Measurements from ENCODE around the gene CAMTA2. TPM values are rescaled to one million over a fixed set of nuclear protein-coding genes. Genes with fewer than 3 reads are reported as not detected.
A peak's percentile ranks its signal among the peaks of the same experiment; 100 is the strongest.

The CAMTA2 gene
- total RNA-seq, 1 donor, result 19.2 TPM

GRCh38 chr17:4944163-4944553 lies 43.3 kb downstream of the CAMTA2 start:
- Histone ChIP-seq H3K27me3 (ENCODE audit: insufficient read depth, low read length) (no peaks in the 10 kb centered on the region), H3K36me3 (ENCODE audit: insufficient read depth, low read length) (peaks cover 51% of the 10 kb centered on the region), H3K27ac (ENCODE audit: low read depth, low read length) (peak overlapping the region; percentile 68), H3K4me1 (ENCODE audit: insufficient read depth, low read length) (peaks cover 50% of the 10 kb centered on the region), H3K9me3 (ENCODE audit: low read depth, low read length) (no peaks in the 10 kb centered on the region), H2AFZ (ENCODE audit: low read length) (no peak overlapping the region), H3K4me2 (ENCODE audit: insufficient read depth, low read length) (peak overlapping the region; percentile 92), H3K4me3 (ENCODE audit: insufficient read depth, low read length) (no peak overlapping the region), H3K79me2 (ENCODE audit: insufficient read depth, low read length) (peaks cover 83% of the 10 kb centered on the region), H4K20me1 (ENCODE audit: insufficient read depth, low read length) (peaks cover 61% of the 10 kb centered on the region)
- TF ChIP-seq CTCF (IDR thresholded peaks at IDR 0.05; ENCODE audit: extremely low read depth, low read depth, low read length), result no peak
- peak; percentile 1 for DNase-seq (ENCODE audit: insufficient read length, low spot score, missing footprints)

GRCh38 chr17:4942760-4943508 lies 44.5 kb downstream of the CAMTA2 start:
- H2AFZ ChIP-seq (ENCODE audit: low read length), result no peak overlapping the region
- H4K20me1 ChIP-seq (ENCODE audit: insufficient read depth, low read length), result peaks cover 65% of the 10 kb centered on the region
- no peak for TF ChIP-seq CTCF (IDR thresholded peaks at IDR 0.05; ENCODE audit: extremely low read depth, low read depth, low read length)
- peak; percentile 77 for DNase-seq (ENCODE audit: insufficient read length, low spot score, missing footprints)
- peaks cover 92% of the 10 kb centered on the region for H3K79me2 ChIP-seq (ENCODE audit: insufficient read depth, low read length)
- H3K27me3 ChIP-seq (ENCODE audit: insufficient read depth, low read length), result no peaks in the 10 kb centered on the region
- peaks cover 56% of the 10 kb centered on the region for H3K4me1 ChIP-seq (ENCODE audit: insufficient read depth, low read length)
- H3K9me3 ChIP-seq (ENCODE audit: low read depth, low read length), result no peaks in the 10 kb centered on the region
- H3K36me3 ChIP-seq (ENCODE audit: insufficient read depth, low read length), result peaks cover 57% of the 10 kb centered on the region
- no peak overlapping the region for H3K4me3 ChIP-seq (ENCODE audit: insufficient read depth, low read length)
- no peak overlapping the region for H3K4me2 ChIP-seq (ENCODE audit: insufficient read depth, low read length)
- peak overlapping the region; percentile 27 for H3K27ac ChIP-seq (ENCODE audit: low read depth, low read length)

GRCh38 chr17:4941319-4941610 lies 46.2 kb downstream of the CAMTA2 start:
- H3K9me3 ChIP-seq (ENCODE audit: low read depth, low read length), result no peaks in the 10 kb centered on the region
- H3K36me3 ChIP-seq (ENCODE audit: insufficient read depth, low read length), result peaks cover 64% of the 10 kb centered on the region
- peak overlapping the region; percentile 91 for H3K27ac ChIP-seq (ENCODE audit: low read depth, low read length)
- peak; percentile 55 for DNase-seq (ENCODE audit: insufficient read length, low spot score, missing footprints)
- peaks cover 51% of the 10 kb centered on the region for H4K20me1 ChIP-seq (ENCODE audit: insufficient read depth, low read length)
- TF ChIP-seq CTCF (IDR thresholded peaks at IDR 0.05; ENCODE audit: extremely low read depth, low read depth, low read length), result no peak
- no peak overlapping the region for H2AFZ ChIP-seq (ENCODE audit: low read length)
- peaks cover 48% of the 10 kb centered on the region for H3K4me1 ChIP-seq (ENCODE audit: insufficient read depth, low read length)
- peaks cover 78% of the 10 kb centered on the region for H3K79me2 ChIP-seq (ENCODE audit: insufficient read depth, low read length)
- peak overlapping the region; percentile 98 for H3K4me2 ChIP-seq (ENCODE audit: insufficient read depth, low read length)
- H3K27me3 ChIP-seq (ENCODE audit: insufficient read depth, low read length), result no peaks in the 10 kb centered on the region
- H3K4me3 ChIP-seq (ENCODE audit: insufficient read depth, low read length), result peak overlapping the region; percentile 95

- peaks cover 61% of the 10 kb centered on the region for H3K36me3 ChIP-seq (ENCODE audit: insufficient read depth, low read length)
- no peaks in the 10 kb centered on the region for H3K27me3 ChIP-seq (ENCODE audit: insufficient read depth, low read length)
- H3K4me3 ChIP-seq (ENCODE audit: insufficient read depth, low read length), result peak overlapping the region; percentile 95
- peaks cover 73% of the 10 kb centered on the region for H3K79me2 ChIP-seq (ENCODE audit: insufficient read depth, low read length)
- TF ChIP-seq CTCF (IDR thresholded peaks at IDR 0.05; ENCODE audit: extremely low read depth, low read depth, low read length), result no peak
- peak; percentile 96 for DNase-seq (ENCODE audit: insufficient read length, low spot score, missing footprints)
- H3K4me1 ChIP-seq (ENCODE audit: insufficient read depth, low read length), result peaks cover 43% of the 10 kb centered on the region
- peaks cover 46% of the 10 kb centered on the region for H4K20me1 ChIP-seq (ENCODE audit: insufficient read depth, low read length)
- H3K9me3 ChIP-seq (ENCODE audit: low read depth, low read length), result no peaks in the 10 kb centered on the region
- H3K4me2 ChIP-seq (ENCODE audit: insufficient read depth, low read length), result peak overlapping the region; percentile 98
- H2AFZ ChIP-seq (ENCODE audit: low read length), result peak overlapping the region; percentile 93
- H3K27ac ChIP-seq (ENCODE audit: low read depth, low read length), result peak overlapping the region; percentile 91
Observed at GRCh38 chr17:4940555-4941318, 46.7 kb downstream of the CAMTA2 start.
